ENCODE measurements around the gene KRTAP10-7. TPM values are rescaled to one million over a fixed set of nuclear protein-coding genes. Genes with fewer than 3 reads are reported as not detected.
"Not testable (repeated sequence)": the region's sequence is repeated elsewhere in the genome, so short reads cannot be mapped to it uniquely, and the experiment has no call there.

Gene KRTAP10-7
- total RNA-seq, 1 donor from 2014 or later, result not detected

DNA sequence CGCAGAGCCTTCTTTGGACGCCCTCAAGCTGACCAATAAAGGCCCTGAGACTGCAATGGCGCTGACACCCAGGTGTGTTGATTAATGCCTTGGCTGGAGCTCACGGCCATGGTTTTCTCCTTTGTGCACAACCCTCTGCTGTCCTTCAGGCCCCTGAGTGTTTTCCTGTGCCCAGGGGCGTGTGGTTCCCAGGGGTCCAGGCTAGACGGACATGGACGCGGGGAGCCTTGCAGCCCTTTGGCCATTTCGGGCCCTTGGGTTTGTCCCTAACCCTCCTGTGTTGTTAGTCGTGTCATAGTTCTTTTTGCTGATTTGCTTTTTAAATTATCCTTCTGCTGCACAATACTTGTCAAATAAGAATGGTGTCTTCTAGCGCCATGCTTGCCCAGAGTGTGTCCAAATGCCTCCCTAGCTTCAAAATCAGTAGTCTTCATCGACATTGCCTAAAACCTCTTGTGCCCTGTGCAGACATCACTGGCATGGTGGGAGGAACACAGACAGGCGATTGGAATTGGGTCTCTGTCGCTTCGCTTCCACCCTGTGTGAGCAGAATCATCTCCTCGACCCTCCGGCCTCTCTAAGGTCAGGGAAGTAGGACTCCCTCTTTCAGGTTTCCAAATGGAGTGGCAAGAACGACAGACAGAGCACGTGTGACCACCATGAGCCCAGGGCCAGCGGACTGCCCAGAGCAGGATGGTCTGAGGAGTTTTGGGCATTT lies 24.9 kb upstream of the KRTAP10-7 start:
- Histone ChIP-seq H3K27me3 (ENCODE audit: control insufficient read depth, insufficient read depth, low read length) (no peaks in the 10 kb centered on the region), H3K36me3 (ENCODE audit: control insufficient read depth, insufficient read depth, low read length) (no peaks in the 10 kb centered on the region), H3K4me3 (ENCODE audit: low read depth, low read length) (no peak overlapping the region)
- DNase-seq (ENCODE audit: low read depth), result no peak
- TF ChIP-seq, protein P1, sequence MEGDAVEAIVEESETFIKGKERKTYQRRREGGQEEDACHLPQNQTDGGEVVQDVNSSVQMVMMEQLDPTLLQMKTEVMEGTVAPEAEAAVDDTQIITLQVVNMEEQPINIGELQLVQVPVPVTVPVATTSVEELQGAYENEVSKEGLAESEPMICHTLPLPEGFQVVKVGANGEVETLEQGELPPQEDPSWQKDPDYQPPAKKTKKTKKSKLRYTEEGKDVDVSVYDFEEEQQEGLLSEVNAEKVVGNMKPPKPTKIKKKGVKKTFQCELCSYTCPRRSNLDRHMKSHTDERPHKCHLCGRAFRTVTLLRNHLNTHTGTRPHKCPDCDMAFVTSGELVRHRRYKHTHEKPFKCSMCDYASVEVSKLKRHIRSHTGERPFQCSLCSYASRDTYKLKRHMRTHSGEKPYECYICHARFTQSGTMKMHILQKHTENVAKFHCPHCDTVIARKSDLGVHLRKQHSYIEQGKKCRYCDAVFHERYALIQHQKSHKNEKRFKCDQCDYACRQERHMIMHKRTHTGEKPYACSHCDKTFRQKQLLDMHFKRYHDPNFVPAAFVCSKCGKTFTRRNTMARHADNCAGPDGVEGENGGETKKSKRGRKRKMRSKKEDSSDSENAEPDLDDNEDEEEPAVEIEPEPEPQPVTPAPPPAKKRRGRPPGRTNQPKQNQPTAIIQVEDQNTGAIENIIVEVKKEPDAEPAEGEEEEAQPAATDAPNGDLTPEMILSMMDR (IDR thresholded peaks at IDR 0.05; ENCODE audit: insufficient read depth, low read length, poor library complexity, severe bottlenecking), result no peak

DNA sequence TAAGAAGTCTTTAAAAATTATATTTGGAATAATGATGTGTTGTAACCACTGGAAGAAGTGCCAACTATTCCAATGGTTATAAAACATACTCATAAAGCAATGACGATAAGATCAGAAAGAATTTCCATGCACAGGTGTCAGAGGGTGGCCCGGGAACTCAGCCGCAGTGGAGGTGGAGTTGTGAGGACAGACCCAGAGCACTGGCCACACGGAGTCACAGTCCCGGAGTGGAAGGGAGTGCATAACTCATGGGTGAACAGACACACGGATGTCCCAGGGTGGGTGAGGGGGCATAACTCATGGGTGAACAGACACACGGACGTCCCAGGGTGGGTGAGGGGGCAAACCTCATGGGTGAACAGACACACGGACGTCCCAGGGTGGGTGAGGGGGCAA lies 24.4 kb upstream of the KRTAP10-7 start:
- no peak for DNase-seq (ENCODE audit: low read depth)
- H3K27me3 ChIP-seq (ENCODE audit: control insufficient read depth, insufficient read depth, low read length), result no peaks in the 10 kb centered on the region
- TF ChIP-seq, protein P1 (IDR thresholded peaks at IDR 0.05; ENCODE audit: insufficient read depth, low read length, poor library complexity, severe bottlenecking), result no peak
- H3K4me3 ChIP-seq (ENCODE audit: low read depth, low read length), result no peak overlapping the region
- H3K36me3 ChIP-seq (ENCODE audit: control insufficient read depth, insufficient read depth, low read length), result no peaks in the 10 kb centered on the region

DNA sequence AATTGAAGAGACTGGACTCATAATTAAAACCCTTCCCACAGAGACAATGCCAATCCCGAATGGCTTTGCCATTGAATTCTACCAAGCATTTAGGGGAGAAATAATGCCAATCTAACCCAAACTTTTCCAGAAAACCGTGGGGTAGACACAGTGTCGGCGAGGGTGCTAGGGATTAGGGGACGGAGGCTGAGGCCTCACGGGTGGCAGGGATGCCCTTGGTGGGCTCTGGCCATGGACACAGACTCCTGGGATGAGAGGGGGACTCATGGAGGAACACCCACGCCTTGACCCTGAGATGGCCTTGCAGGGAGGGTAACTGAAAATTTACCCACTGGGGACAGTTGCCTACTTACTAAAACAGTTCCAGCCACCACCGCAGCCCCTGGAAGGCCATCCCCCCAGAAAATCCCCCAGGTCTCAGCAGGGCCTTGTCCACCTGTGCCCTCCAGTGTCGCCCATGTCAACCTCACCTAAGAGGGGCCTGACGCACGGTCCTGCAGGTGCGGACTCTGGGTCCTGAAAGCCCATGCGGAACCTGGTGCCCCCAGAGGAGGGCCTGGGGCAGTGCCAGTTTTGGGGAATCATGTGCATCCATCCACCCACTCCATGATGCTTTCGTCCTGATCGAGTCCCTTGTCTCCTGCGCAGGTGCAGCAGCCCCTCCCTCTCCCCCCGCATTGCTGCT lies 21.9 kb upstream of the KRTAP10-7 start:
- no peak overlapping the region for H3K4me3 ChIP-seq (ENCODE audit: low read depth, low read length)
- no peaks in the 10 kb centered on the region for H3K27me3 ChIP-seq (ENCODE audit: control insufficient read depth, insufficient read depth, low read length)
- TF ChIP-seq, protein P1 (IDR thresholded peaks at IDR 0.05; ENCODE audit: insufficient read depth, low read length, poor library complexity, severe bottlenecking), result no peak
- DNase-seq (ENCODE audit: low read depth), result no peak
- H3K36me3 ChIP-seq (ENCODE audit: control insufficient read depth, insufficient read depth, low read length), result no peaks in the 10 kb centered on the region

DNA sequence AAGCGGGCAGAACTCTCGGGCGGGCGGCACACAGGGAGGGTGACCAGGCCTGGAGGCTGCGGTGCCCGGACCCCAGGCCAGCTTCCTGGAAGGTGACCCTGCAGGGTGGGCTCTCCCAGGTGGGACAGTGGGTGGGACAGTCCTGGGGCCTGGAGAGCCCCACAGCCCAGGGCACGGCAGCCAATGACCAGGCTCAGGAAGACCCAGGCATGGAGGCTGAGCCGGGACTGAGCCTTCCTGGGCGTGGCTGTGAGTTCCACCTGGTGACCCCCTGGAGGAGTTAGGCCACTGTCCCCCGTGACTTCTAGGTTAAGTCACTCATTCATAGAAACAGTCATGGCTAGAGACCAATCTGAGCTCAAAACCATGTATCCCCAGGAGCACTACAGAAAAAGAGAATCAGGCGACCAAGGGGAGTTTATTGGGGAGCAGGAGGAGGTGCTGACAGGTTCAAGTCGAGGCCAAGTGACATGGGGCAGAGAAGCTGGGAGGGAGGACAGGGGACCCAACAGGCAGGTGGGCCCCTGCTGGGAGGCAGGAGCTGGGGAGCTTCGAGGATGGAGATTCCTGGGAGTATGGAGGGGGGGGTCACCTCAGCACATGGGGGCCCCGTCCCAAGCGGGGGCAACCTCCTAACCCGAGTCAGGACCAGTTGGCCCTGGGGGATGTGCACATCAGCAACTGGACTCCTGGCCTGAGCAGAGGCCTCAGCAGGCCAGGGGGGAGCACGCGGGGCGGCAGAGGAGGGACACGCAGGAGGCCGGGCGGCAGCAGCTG lies 21.2 kb upstream of the KRTAP10-7 start:
- no peaks in the 10 kb centered on the region for H3K27me3 ChIP-seq (ENCODE audit: control insufficient read depth, insufficient read depth, low read length)
- TF ChIP-seq, protein P1 (IDR thresholded peaks at IDR 0.05; ENCODE audit: insufficient read depth, low read length, poor library complexity, severe bottlenecking), result no peak
- no peak overlapping the region for H3K4me3 ChIP-seq (ENCODE audit: low read depth, low read length)
- no peak for DNase-seq (ENCODE audit: low read depth)
- no peaks in the 10 kb centered on the region for H3K36me3 ChIP-seq (ENCODE audit: control insufficient read depth, insufficient read depth, low read length)

DNA sequence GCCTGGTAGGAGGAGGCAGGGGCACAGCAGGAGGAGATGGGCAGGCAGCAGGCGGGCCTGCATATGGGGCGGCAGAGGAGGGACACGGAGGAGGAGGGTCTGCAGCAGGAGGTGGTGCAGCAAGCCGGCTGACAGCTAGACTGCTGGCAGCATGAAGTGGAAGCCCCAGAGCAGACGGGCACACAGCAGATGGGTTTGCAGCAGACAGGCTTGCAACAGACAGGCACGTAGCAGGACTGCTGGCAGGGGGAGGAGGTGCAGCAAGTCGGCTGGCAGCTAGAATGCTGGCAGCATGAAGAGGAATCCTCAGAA lies 20.6 kb upstream of the KRTAP10-7 start:
- H3K4me3 ChIP-seq (ENCODE audit: low read depth, low read length), result no peak overlapping the region
- no peak for DNase-seq (ENCODE audit: low read depth)
- no peaks in the 10 kb centered on the region for H3K27me3 ChIP-seq (ENCODE audit: control insufficient read depth, insufficient read depth, low read length)
- H3K36me3 ChIP-seq (ENCODE audit: control insufficient read depth, insufficient read depth, low read length), result no peaks in the 10 kb centered on the region
- TF ChIP-seq, protein P1 (IDR thresholded peaks at IDR 0.05; ENCODE audit: insufficient read depth, low read length, poor library complexity, severe bottlenecking), result no peak

DNA sequence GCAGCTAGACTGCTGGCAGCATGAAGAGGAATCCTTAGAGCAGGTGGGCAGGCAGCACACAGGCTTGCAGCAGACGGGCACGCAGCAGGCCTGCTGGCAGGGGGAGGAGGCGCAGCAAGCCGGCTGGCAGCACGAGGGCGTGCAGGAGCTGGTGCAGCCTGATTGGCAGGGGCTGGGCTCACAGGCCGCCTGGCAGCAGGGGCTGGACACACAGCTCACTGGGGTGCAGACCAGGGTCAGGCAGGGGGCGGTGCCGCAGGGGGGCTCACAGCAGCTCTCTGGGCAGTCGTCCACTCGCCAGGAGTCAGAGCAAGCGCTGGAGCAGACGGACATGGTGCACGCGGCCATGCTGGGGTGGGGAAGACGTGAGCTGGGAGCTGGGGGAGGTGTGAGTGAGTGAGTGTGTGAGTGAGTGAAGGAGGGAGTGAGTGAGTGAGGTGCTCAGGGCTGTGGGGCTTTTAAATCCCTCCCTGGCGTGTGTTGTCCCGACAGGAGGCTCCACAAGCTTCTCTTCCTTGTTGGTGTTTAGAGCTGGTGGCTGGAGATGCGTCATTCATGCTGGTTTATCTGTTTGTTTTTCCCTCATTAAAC lies 20.1 kb upstream of the KRTAP10-7 start, which contains the start of gene KRTAP10-5:
Gene KRTAP10-5 (minus strand): TSS at position 374 of the 591 bp plus-strand sequence. CDS start 26 bp downstream, at position 348.
- not testable (repeated sequence) for H3K36me3 ChIP-seq (ENCODE audit: control insufficient read depth, insufficient read depth, low read length); DNase-seq (ENCODE audit: low read depth); H3K4me3 ChIP-seq (ENCODE audit: low read depth, low read length); H3K27me3 ChIP-seq (ENCODE audit: control insufficient read depth, insufficient read depth, low read length)

Measured in kidney epithelial cell (primary cell).